ENCODE data around the gene DEPDC4. TPM values are rescaled to one million over a fixed set of nuclear protein-coding genes. Genes with fewer than 3 reads are reported as not detected.
A peak's percentile ranks its signal among the peaks of the same experiment; 100 is the strongest.
"Not testable (repeated sequence)": the region's sequence is repeated elsewhere in the genome, so short reads cannot be mapped to it uniquely, and the experiment has no call there.

DEPDC4 gene
- total RNA-seq, 1 experiment from 2014 or later, result 4.2 TPM

GRCh38 chr12:100265107-100265506 is 1.8 kb downstream of the DEPDC4 start:
- DNase-seq (ENCODE audit: low read depth), result not testable (repeated sequence)

DNA sequence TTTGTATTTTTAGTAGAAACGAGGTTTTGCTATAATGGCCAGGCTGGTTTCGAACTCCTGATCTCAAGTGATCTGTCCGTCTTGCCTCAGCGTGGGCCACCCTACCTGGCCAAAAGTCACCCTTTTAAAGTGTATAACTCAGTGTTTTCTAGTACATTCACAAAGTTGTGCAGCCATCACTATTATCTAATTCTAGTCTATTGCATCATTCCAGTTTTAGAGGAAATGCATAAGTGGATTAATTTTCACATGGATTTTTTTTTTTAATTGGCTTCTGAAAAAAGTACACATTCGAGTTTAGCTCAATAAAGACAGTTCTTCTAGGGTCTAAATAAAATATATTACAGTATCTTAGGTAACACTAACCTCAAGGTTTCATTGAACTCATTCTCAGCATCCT is 3.7 kb downstream of the DEPDC4 start:
- no peak for DNase-seq (ENCODE audit: low read depth)

- no peak for DNase-seq (ENCODE audit: low read depth)
Measured at GRCh38 chr12:100258127-100258526, 8.8 kb downstream of the DEPDC4 start.

- no peak for DNase-seq (ENCODE audit: low read depth)
Measured at GRCh38 chr12:100254876-100255275, 12.0 kb downstream of the DEPDC4 start.

GRCh38 chr12:100253437-100253836 is 13.4 kb downstream of the DEPDC4 start:
- no peak for DNase-seq (ENCODE audit: low read depth)

GRCh38 chr12:100251917-100252316 is 15.0 kb downstream of the DEPDC4 start:
- DNase-seq (ENCODE audit: low read depth), result no peak

DNA sequence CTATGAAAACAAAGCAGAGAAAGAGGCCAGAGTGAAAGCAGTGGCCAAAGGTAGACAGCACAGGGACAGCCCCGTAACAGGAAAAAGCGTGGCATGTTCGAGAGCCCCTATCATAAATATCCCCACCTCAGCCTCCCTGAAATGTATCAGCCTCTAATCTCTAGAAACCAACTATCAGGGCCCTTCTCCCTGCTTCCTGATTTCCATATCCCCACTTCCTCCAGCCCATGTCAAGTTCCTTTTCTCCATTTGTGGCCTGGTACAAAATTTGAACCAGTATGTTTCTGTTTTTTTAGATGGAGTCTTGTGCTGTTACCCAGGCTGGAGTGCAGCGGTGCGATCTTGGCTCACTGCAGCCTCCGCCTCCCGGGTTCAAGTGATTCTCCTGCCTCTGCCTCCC is 16.9 kb downstream of the DEPDC4 start:
- no peak for DNase-seq (ENCODE audit: low read depth)

DNA sequence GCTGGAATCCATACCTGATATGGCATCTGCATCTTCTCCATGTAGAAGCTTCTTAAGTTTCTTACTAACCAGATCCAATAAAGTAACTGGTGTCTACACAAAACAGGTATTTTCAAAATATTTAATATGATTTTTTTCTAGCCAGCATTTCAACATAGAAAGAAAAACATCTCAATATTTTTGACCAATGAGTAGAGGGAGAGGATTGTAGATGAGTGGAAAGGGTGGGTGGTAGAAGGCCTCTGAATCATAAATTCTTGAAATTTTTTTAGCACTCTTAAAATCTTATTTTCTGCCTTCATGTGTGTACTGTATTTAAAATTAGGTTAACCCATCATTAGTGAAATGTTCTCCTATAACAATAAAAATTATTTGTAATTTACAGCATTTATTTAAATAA is 18.0 kb downstream of the DEPDC4 start:
- no peak for DNase-seq (ENCODE audit: low read depth)

- no peak for DNase-seq (ENCODE audit: low read depth)
Measured at GRCh38 chr12:100247765-100248164, 19.1 kb downstream of the DEPDC4 start.

DNA sequence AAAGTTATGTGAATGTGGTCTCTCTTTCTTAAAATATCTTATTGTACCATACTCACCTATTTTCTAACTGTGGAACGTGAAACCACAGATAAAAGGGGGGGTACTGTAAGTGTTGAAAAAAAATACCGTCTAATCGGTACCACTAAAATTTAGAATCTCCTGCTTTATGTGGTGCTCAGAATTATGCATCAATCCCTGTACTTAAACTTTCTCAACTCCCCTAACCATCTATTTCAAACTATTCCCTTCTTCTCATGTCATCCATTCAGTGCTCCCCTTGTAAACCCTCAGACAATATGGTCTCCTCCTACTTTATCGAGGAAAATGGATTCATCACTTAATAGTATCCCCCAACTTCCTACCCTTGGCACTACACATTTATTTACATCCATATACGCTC is 23.7 kb downstream of the DEPDC4 start:
- no peak for DNase-seq (ENCODE audit: low read depth)

- no peak for DNase-seq (ENCODE audit: low read depth)
Measured at GRCh38 chr12:100239589-100239988, 27.3 kb downstream of the DEPDC4 start.

- DNase-seq (ENCODE audit: low read depth), result no peak
Measured at GRCh38 chr12:100238801-100239200, 28.1 kb downstream of the DEPDC4 start.

- DNase-seq (ENCODE audit: low read depth), result peak; percentile 42
Measured at GRCh38 chr12:100234591-100235304, 32.1 kb downstream of the DEPDC4 start.

GRCh38 chr12:100234166-100234565 is 32.7 kb downstream of the DEPDC4 start:
- DNase-seq (ENCODE audit: low read depth), result peak; percentile 36

GRCh38 chr12:100231873-100232272 is 35.0 kb downstream of the DEPDC4 start:
- DNase-seq (ENCODE audit: low read depth), result not testable (repeated sequence)

- peak; percentile 26 for DNase-seq (ENCODE audit: low read depth)
Measured at GRCh38 chr12:100229876-100230275, 37.0 kb downstream of the DEPDC4 start.

DNA sequence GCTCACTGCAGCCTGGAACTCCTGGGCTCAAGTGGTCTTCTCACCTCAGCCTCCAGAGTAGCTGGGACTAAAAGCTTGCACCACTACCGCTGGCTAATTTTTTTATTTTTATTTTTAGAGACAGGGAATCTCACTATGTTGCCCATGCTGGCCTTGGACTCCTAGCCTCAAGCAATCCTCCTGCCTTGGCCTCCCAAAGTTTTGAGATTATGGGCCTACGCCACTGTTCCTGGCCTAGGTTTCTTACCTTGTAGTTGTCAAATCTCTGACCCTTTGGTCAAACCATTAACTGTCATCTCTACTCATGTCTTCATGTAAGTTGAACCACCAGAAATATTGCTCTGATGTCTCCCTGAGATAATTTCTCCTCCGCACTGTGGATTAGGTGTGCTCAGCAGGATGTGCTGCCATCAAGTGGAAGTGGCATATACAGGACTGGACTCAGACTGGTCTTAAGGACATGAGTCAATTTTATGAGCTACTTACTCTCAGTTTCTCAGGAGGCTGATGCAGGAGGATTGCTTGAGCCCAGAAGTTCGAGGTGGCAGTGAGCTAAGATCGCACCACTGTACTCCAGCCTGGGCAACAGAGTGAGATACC is 37.7 kb downstream of the DEPDC4 start:
- peak; percentile 10 for DNase-seq (ENCODE audit: low read depth)

GRCh38 chr12:100225491-100225890 is 41.4 kb downstream of the DEPDC4 start:
- no peak for DNase-seq (ENCODE audit: low read depth)

GRCh38 chr12:100222173-100222572 is 44.7 kb downstream of the DEPDC4 start:
- not testable (repeated sequence) for DNase-seq (ENCODE audit: low read depth)

DNA sequence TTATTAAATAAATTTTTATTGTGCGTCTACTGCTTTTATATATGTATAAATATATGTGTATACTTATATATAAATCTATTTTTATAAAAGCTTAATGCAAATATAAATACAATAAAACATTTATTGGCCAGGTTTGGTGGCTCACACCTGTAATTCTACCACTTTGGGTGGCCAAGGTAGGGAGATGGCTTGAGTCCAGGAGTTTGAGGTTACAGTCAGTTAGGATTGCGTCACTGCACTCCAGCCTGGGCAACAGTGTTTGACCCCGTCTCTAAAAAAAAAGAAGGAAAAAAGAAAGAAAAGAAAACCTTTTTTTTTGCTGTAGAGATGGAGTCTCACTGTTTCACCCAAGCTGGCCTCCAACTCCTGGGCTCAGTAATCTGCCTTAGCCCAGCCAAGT is 45.4 kb downstream of the DEPDC4 start:
- DNase-seq (ENCODE audit: low read depth), result no peak

GRCh38 chr12:100219328-100220109 is 47.4 kb downstream of the DEPDC4 start:
- no peak for DNase-seq (ENCODE audit: low read depth)

GRCh38 chr12:100216337-100216736 is 50.5 kb downstream of the DEPDC4 start:
- DNase-seq (ENCODE audit: low read depth), result no peak

- no peak for DNase-seq (ENCODE audit: low read depth)
Measured at GRCh38 chr12:100215209-100215608, 51.7 kb downstream of the DEPDC4 start.
